ENCODE data around the gene XXYLT1.

Gene XXYLT1

GRCh38 chr3:195209847-195210265 is 61.1 kb downstream of the XXYLT1 start:
- H3K4me1 ChIP-seq (ENCODE audit: low read depth, poor library complexity, severe bottlenecking) = peaks cover 29% of the 10 kb centered on the region
- no peaks in the 10 kb centered on the region for H4K20me1 ChIP-seq (ENCODE audit: insufficient read depth)
- no peaks in the 10 kb centered on the region for H3K79me2 ChIP-seq (ENCODE audit: insufficient read depth, low read depth)
- no peak overlapping the region for H3K4me2 ChIP-seq
- H3K27me3 ChIP-seq (ENCODE audit: insufficient read depth, low read depth) = no peaks in the 10 kb centered on the region
- H2AFZ ChIP-seq (ENCODE audit: low read depth) = no peak overlapping the region
- H3K4me3 ChIP-seq (IDR thresholded peaks at IDR 0.05; ENCODE audit: insufficient read depth, low read depth, low read length) = no peak overlapping the region
- no peak overlapping the region for H3K27ac ChIP-seq
- H3K36me3 ChIP-seq (ENCODE audit: insufficient read depth) = no peaks in the 10 kb centered on the region
- TF ChIP-seq, protein P1, sequence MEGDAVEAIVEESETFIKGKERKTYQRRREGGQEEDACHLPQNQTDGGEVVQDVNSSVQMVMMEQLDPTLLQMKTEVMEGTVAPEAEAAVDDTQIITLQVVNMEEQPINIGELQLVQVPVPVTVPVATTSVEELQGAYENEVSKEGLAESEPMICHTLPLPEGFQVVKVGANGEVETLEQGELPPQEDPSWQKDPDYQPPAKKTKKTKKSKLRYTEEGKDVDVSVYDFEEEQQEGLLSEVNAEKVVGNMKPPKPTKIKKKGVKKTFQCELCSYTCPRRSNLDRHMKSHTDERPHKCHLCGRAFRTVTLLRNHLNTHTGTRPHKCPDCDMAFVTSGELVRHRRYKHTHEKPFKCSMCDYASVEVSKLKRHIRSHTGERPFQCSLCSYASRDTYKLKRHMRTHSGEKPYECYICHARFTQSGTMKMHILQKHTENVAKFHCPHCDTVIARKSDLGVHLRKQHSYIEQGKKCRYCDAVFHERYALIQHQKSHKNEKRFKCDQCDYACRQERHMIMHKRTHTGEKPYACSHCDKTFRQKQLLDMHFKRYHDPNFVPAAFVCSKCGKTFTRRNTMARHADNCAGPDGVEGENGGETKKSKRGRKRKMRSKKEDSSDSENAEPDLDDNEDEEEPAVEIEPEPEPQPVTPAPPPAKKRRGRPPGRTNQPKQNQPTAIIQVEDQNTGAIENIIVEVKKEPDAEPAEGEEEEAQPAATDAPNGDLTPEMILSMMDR (conservative IDR thresholded peaks at IDR 0.05; ENCODE audit: low read depth, low read length) = no peak
- H3K9ac ChIP-seq = no peak overlapping the region

- H3K27ac ChIP-seq = no peak overlapping the region
- H3K79me2 ChIP-seq (ENCODE audit: insufficient read depth, low read depth) = no peaks in the 10 kb centered on the region
- H3K4me3 ChIP-seq (IDR thresholded peaks at IDR 0.05; ENCODE audit: insufficient read depth, low read depth, low read length) = no peak overlapping the region
- no peaks in the 10 kb centered on the region for H4K20me1 ChIP-seq (ENCODE audit: insufficient read depth)
- H2AFZ ChIP-seq (ENCODE audit: low read depth) = no peak overlapping the region
- no peaks in the 10 kb centered on the region for H3K36me3 ChIP-seq (ENCODE audit: insufficient read depth)
- H3K4me1 ChIP-seq (ENCODE audit: low read depth, poor library complexity, severe bottlenecking) = peaks cover 35% of the 10 kb centered on the region
- TF ChIP-seq, protein P1 (conservative IDR thresholded peaks at IDR 0.05; ENCODE audit: low read depth, low read length) = no peak
- H3K4me2 ChIP-seq = peak overlapping the region; percentile 30; the same call in 1 of the 2 replicates
- no peak overlapping the region for H3K9ac ChIP-seq
- no peaks in the 10 kb centered on the region for H3K27me3 ChIP-seq (ENCODE audit: insufficient read depth, low read depth)
These were observed 61.7 kb downstream of the XXYLT1 start for GRCh38 chr3:195209083-195209846.

- H3K27ac ChIP-seq = no peak overlapping the region; the same call in 1 of the 2 replicates
- H3K79me2 ChIP-seq (ENCODE audit: insufficient read depth, low read depth) = no peaks in the 10 kb centered on the region
- no peaks in the 10 kb centered on the region for H4K20me1 ChIP-seq (ENCODE audit: insufficient read depth)
- H3K4me3 ChIP-seq (IDR thresholded peaks at IDR 0.05; ENCODE audit: insufficient read depth, low read depth, low read length) = no peak overlapping the region
- no peak overlapping the region for H2AFZ ChIP-seq (ENCODE audit: low read depth)
- no peak overlapping the region for H3K9ac ChIP-seq
- H3K4me1 ChIP-seq (ENCODE audit: low read depth, poor library complexity, severe bottlenecking) = peaks cover 40% of the 10 kb centered on the region
- no peaks in the 10 kb centered on the region for H3K36me3 ChIP-seq (ENCODE audit: insufficient read depth)
- TF ChIP-seq, protein P1 (conservative IDR thresholded peaks at IDR 0.05; ENCODE audit: low read depth, low read length) = no peak
- peak overlapping the region; percentile 30 for H3K4me2 ChIP-seq
- H3K27me3 ChIP-seq (ENCODE audit: insufficient read depth, low read depth) = no peaks in the 10 kb centered on the region
These were observed 62.3 kb downstream of the XXYLT1 start for GRCh38 chr3:195208631-195209030.

DNA sequence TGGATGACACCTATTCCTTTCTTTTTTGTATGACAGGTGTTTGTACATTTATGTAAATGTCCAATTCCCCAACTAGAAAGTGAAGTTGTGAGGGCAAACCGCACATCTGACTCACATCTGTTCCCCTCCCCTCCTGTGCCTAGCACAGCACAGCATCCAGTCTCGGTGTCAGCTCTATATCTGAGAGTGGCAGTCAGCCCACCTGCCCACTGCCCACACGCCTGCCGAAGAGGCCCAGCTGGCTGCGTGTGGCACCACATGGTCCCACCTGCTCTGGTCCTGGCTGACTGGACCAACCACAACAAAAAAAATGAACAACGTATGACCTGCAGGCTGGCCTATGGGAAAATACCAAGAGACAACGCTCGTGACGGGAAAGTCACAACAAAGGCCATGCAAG is 62.8 kb downstream of the XXYLT1 start:
- Histone ChIP-seq H3K36me3 (ENCODE audit: insufficient read depth) (no peaks in the 10 kb centered on the region), H3K4me2 (peak overlapping the region; percentile 30), H3K27me3 (ENCODE audit: insufficient read depth, low read depth) (no peaks in the 10 kb centered on the region), H3K9ac (no peak overlapping the region), H3K4me3 (IDR thresholded peaks at IDR 0.05; ENCODE audit: insufficient read depth, low read depth, low read length) (no peak overlapping the region), H3K79me2 (ENCODE audit: insufficient read depth, low read depth) (no peaks in the 10 kb centered on the region), H4K20me1 (ENCODE audit: insufficient read depth) (no peaks in the 10 kb centered on the region), H2AFZ (ENCODE audit: low read depth) (no peak overlapping the region), H3K27ac (no peak overlapping the region; the same call in 1 of the 2 replicates), H3K4me1 (ENCODE audit: low read depth, poor library complexity, severe bottlenecking) (peaks cover 40% of the 10 kb centered on the region)
- TF ChIP-seq, protein P1 (conservative IDR thresholded peaks at IDR 0.05; ENCODE audit: low read depth, low read length) = no peak
